GM21529 (cell line): Measurements from ENCODE around the gene COA1.
"Not testable (repeated sequence)": the region's sequence is repeated elsewhere in the genome, so short reads cannot be mapped to it uniquely, and the experiment has no call there.

ENCODE experiments used
- ATAC-seq: cut with Tn5 transposase; IDR thresholded peaks from one replicate; pipeline ENCODE4 v1.9.1; 2021; ENCODE audit not compliant: unreplicated experiment

COA1 gene

GRCh38 chr7:43602256-43602655 lies 127.1 kb downstream of the COA1 start:
- no peak for ATAC-seq

GRCh38 chr7:43600056-43600455 lies 129.3 kb downstream of the COA1 start:
- ATAC-seq, result no peak

GRCh38 chr7:43596426-43596825 lies 132.9 kb downstream of the COA1 start:
- ATAC-seq, result not testable (repeated sequence)

DNA sequence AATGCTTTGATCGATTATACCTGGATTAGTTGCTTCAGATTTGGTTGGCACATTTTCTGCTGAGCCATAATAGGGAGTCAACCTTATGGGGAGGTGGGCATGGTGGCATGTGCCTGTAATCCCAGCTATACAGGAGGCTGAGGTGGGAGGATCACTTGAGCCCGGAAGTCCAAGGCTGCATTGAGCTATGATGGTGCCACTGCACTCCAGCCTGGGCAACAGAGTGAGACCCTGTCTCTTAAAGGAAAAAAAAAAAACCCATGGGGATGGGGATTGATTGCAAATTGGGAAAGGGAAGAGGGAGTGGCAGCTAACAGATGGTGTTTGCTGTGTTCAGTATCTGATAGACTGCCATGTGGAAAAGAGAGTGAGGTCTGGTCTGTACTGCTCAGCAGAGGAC lies 135.3 kb downstream of the COA1 start:
- no peak for ATAC-seq

DNA sequence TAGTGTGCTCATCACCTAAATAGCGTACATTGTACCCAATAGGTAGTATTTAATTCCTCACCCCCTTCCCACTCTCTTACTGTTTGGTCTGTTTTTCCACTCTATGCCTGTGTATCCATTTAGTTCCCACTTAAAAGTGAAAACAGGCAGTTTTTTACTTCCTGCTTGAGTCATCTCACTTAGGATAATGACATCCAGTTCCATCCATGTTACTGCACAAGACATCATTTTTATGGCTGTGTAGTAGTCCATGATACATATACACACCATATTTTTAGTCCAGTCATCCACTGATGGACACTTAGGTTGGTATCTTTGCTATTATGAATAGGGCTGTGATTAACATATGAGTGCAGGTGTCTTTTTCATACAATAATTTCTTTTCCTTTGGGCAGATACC lies 136.3 kb downstream of the COA1 start:
- ATAC-seq, result no peak

GRCh38 chr7:43592326-43592725 lies 137.0 kb downstream of the COA1 start:
- ATAC-seq, result no peak

GRCh38 chr7:43591558-43592180 lies 137.7 kb downstream of the COA1 start:
- ATAC-seq, result peak; percentile 33

DNA sequence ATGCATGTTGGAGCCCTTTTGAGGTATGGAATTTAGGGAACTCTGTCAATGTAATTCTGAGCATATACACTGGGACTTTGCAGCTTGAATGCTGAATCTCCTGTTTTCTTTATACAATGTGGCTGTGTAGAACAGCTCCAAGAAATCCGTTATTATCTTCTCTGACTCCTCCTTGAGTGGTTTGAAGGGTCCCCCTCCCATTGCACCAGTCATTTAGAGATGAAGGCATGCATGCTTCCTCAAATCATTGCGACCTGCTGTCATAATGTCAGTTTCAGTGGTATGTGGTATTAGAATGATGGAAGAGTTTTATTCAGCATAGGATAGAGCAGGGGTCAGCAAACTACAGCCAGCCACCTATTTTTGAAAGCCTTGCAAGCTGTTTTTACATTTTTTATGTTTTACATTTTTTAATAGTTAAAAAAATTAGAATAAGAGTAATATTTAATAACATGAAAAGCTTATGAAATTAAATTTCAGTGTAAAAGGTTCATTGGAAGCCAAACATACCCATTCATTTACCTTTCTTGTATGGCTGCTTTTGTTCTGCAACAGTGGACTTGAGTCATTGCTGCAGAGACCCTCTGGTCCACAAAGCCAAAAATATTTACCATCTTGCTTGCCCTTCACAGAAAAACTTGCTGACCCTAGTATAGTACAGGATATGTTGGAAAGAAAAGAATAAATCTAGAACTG lies 138.3 kb downstream of the COA1 start:
- peak; percentile 70 for ATAC-seq

DNA sequence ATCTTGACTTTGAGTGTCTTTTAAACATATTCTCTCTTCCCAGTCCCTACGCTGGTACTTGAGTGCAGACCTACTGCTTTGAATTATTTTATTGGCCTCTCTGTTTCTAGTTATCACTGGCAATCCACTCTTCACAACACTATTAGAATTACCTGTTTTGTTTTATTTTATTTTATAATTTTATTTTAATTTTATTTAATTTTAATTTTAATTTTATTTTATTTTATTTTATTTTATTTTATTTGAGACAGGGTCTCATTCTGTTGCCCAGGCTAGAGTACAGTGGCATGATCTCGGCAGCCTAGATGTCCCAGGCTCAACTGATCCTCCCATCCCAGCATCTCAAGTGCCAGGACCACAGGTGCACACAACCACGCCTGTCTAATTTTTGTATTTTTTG lies 139.6 kb downstream of the COA1 start:
- no peak for ATAC-seq
